Small intestine (tissue), 7 donors: ENCODE measurements around the gene VPS50. TPM values are rescaled to one million over a fixed set of nuclear protein-coding genes. Genes with fewer than 3 reads are reported as not detected.
"Not testable (repeated sequence)": the region's sequence is repeated elsewhere in the genome, so short reads cannot be mapped to it uniquely, and the experiment has no call there.

ENCODE experiments used
- DNase-seq, 2 donors: peaks; one replicate each; pipeline versions ENCODE4 v3.0.0 to v3.0.0-alpha.2; 2013
- FAIRE-seq: peaks from 2 replicates; lab custom pipeline; 2012; peaks lifted over from hg19 to GRCh38; lab: Jason Lieb, UNC
- H3K27ac ChIP-seq, 3 donors: one replicate each; pipeline ENCODE4 v1.5.1; 2013; ENCODE audit warnings: low read length in 2 of 3, mild to moderate bottlenecking in 2 of 3, control low read depth in 1 of 3, inconsistent platforms in 1 of 3, low read depth in 1 of 3, moderate library complexity in 1 of 3
- H3K27me3 ChIP-seq, 3 donors: one replicate each; pipeline ENCODE4 v1.6.1; 2013; ENCODE audit warnings: low read length in 3 of 3, inconsistent platforms in 1 of 3; ENCODE audit not compliant: control insufficient read depth in 3 of 3, insufficient read depth in 3 of 3
- H3K36me3 ChIP-seq, 3 donors: one replicate each; pipeline ENCODE4 v1.6.1; 2013; ENCODE audit warnings: low read length in 3 of 3, inconsistent platforms in 1 of 3, low read depth in 1 of 3, mild to moderate bottlenecking in 1 of 3, moderate library complexity in 1 of 3; ENCODE audit not compliant: control insufficient read depth in 3 of 3, insufficient read depth in 2 of 3
- H3K4me1 ChIP-seq, 3 donors: one replicate each; pipeline ENCODE4 v1.6.1; 2013; ENCODE audit warnings: low read length in 2 of 3, inconsistent platforms in 1 of 3, low read depth in 1 of 3, mild to moderate bottlenecking in 1 of 3, moderate library complexity in 1 of 3; ENCODE audit not compliant: control insufficient read depth in 3 of 3, insufficient read depth in 2 of 3
- H3K4me3 ChIP-seq, 3 donors: one replicate each; pipeline ENCODE4 v1.5.1; 2013; ENCODE audit warnings: low read length in 3 of 3, control low read depth in 1 of 3, inconsistent platforms in 1 of 3, low read depth in 1 of 3, mild to moderate bottlenecking in 1 of 3, moderate library complexity in 1 of 3
- H3K9me3 ChIP-seq, 2 donors: one replicate each; pipeline ENCODE4 v1.6.1; 2013; ENCODE audit warnings: low read depth in 1 of 2, low read length in 1 of 2; ENCODE audit not compliant: control insufficient read depth in 2 of 2, insufficient read depth in 1 of 2
- WGBS, 3 donors: extraction: QIAGEN DNeasy Blood & Tissue Kit; methylation state at CpG; one replicate each; pipeline ENCODE4 v1.1.7; 2013; 5-methylcytosine and 5-hydroxymethylcytosine counted together
- polyA plus RNA-seq, 4 donors: library from polyadenylated mRNA; stranded (reverse) in 3 of 4; unstranded in 1 of 4; fragments of 200-250 nt in 3 of 4; fragments of 120-200 nt in 1 of 4; gene quantifications; one replicate each; pipeline versions ENCODE4 v1.2.1 to v1.2.3, GENCODE V29; 2013
- donor health status: healthy with polysubstance abuse.
- donor health status: control.
- donor health status: control.
- donor health status: Bipolar disorder and iron deficiency.
- donor health status: healthy.

VPS50 gene
- polyA plus RNA-seq, 4 donors: 4.9 to 20.7 (median 9.0) TPM

GRCh38 chr7:93327006-93327633 lies 95.0 kb downstream of the VPS50 start:
- DNase-seq (no peak), FAIRE-seq (no peak)
- Histone ChIP-seq H3K27me3 (no peaks in the 10 kb centered on the region), H3K4me1 (no peaks in the 10 kb centered on the region), H3K27ac (no peak overlapping the region), H3K36me3 (no peaks in the 10 kb centered on the region), H3K4me3 (no peak overlapping the region), H3K9me3 (no peaks in the 10 kb centered on the region)
- 92 to 94% (median 93%) methylated on average over 3 of the region's 3 CpGs for WGBS, 3 donors

- Histone ChIP-seq H3K4me3 (no peak overlapping the region), H3K27ac (no peak overlapping the region), H3K4me1 (no peaks in the 10 kb centered on the region), H3K27me3 (no peaks in the 10 kb centered on the region), H3K36me3 (peaks cover 0 to 4% (median 0%) of the 10 kb centered on the region in 3 donors), H3K9me3 (no peaks in the 10 kb centered on the region)
- no peak for DNase-seq
- no peak for FAIRE-seq
- 80 to 94% (median 87%) methylated on average over 3 of the region's 3 CpGs for WGBS, 3 donors
Measured at GRCh38 chr7:93331706-93332105, 99.5 kb downstream of the VPS50 start.

DNA sequence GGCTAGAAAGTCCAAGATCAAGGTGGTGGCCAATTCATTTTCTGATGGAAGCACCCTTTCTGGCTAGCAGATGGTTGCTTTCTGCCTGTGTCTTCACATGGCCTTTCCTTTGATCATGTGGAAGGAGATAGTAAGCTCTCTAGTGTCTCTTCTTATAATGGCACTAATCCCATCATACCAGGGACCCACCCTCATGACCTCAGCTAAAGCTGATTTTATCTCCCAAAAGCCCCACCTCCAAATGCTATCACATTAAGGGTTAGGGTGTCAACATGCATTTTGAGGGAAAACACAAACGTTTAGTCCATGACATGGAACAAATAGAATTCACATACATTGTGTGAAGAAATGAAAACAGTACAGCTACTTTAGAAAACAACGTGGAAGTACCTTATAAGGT lies 100.0 kb downstream of the VPS50 start:
- 84 to 89% (median 88%) methylated on average over 2 of the region's 2 CpGs for WGBS, 3 donors
- Histone ChIP-seq H3K9me3 (no peaks in the 10 kb centered on the region), H3K36me3 (peaks cover 0 to 4% (median 0%) of the 10 kb centered on the region in 3 donors), H3K4me1 (no peaks in the 10 kb centered on the region), H3K4me3 (no peak overlapping the region), H3K27ac (no peak overlapping the region), H3K27me3 (no peaks in the 10 kb centered on the region)
- no peak for DNase-seq
- no peak for FAIRE-seq

GRCh38 chr7:93337052-93337451 lies 104.9 kb downstream of the VPS50 start:
- H3K4me1 ChIP-seq: no peaks in the 10 kb centered on the region
- H3K27me3 ChIP-seq: no peaks in the 10 kb centered on the region
- no peak overlapping the region for H3K27ac ChIP-seq
- no peak for DNase-seq
- WGBS, 3 donors: 81 to 93% (median 93%) methylated on average over 2 of the region's 2 CpGs
- H3K4me3 ChIP-seq: no peak overlapping the region
- H3K9me3 ChIP-seq: peaks cover 0 to 2% of the 10 kb centered on the region in 2 donors
- FAIRE-seq: no peak
- peaks cover 0 to 7% (median 5%) of the 10 kb centered on the region in 3 donors for H3K36me3 ChIP-seq

- not testable (repeated sequence) for H3K4me3 ChIP-seq, H3K27me3 ChIP-seq, H3K36me3 ChIP-seq, H3K27ac ChIP-seq, H3K9me3 ChIP-seq, H3K4me1 ChIP-seq, FAIRE-seq, DNase-seq
- 95 to 96% (median 96%) methylated on average over 10 to 13 of the region's 13 CpGs for WGBS, 3 donors
Measured at GRCh38 chr7:93342178-93342577, 110.0 kb downstream of the VPS50 start.

DNA sequence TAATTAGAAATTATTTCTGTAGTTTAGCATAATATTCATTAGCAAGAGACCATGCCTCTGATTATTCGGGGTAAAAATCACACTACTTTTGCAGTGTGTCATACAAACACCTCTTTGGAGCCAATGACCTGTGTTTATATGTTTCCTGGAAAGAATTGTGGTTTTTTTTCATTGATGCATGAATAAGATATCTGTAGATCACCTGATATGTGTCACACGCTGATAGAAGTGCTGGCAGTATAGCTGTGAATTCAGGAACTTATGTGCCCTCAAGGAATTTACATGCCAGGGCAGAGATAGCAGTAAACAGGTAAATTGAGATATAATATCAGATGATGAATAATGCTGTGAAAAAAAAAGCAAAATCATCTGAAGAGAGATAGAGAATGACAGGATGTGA lies 118.2 kb downstream of the VPS50 start:
- no peaks in the 10 kb centered on the region for H3K9me3 ChIP-seq
- H3K4me1 ChIP-seq: no peaks in the 10 kb centered on the region
- FAIRE-seq: no peak
- no peaks in the 10 kb centered on the region for H3K27me3 ChIP-seq
- 83 to 93% (median 89%) methylated on average over 2 of the region's 2 CpGs for WGBS, 3 donors
- DNase-seq: no peak
- no peak overlapping the region for H3K4me3 ChIP-seq
- H3K27ac ChIP-seq: no peak overlapping the region
- peaks cover 0 to 3% (median 2%) of the 10 kb centered on the region in 3 donors for H3K36me3 ChIP-seq

GRCh38 chr7:93352881-93353280 lies 120.7 kb downstream of the VPS50 start:
- WGBS, 3 donors: 93 to 98% (median 96%) methylated on average over 2 of the region's 2 CpGs
- FAIRE-seq (no peak), DNase-seq (no peak)
- H3K9me3 ChIP-seq: no peaks in the 10 kb centered on the region
- no peaks in the 10 kb centered on the region for H3K4me1 ChIP-seq
- peaks cover 3% of the 10 kb centered on the region in 3 donors for H3K36me3 ChIP-seq
- H3K27me3 ChIP-seq: no peaks in the 10 kb centered on the region
- H3K4me3 ChIP-seq: no peak overlapping the region
- no peak overlapping the region for H3K27ac ChIP-seq

- DNase-seq (no peak), FAIRE-seq (no peak)
- Histone ChIP-seq H3K36me3 (peaks cover 2 to 3% (median 3%) of the 10 kb centered on the region in 3 donors), H3K4me1 (no peaks in the 10 kb centered on the region), H3K9me3 (no peaks in the 10 kb centered on the region), H3K4me3 (no peak overlapping the region), H3K27me3 (no peaks in the 10 kb centered on the region), H3K27ac (no peak overlapping the region)
- WGBS, 3 donors: 91 to 94% (median 93%) methylated on average over 4 of the region's 4 CpGs
Measured at GRCh38 chr7:93354815-93355214, 122.6 kb downstream of the VPS50 start.
